Liver (tissue), 9 donors: ENCODE data around the gene TAF8. TPM values are rescaled to one million over a fixed set of nuclear protein-coding genes. Genes with fewer than 3 reads are reported as not detected.

Experiments used
- DNase-seq: peaks from one replicate; pipeline ENCODE4 v3.0.0-alpha.2; 2017; ENCODE audit warnings: low spot score
- H3K27ac ChIP-seq, 2 donors: one replicate each; pipeline ENCODE4 v1.7.0; 2013; ENCODE audit warnings: inconsistent platforms in 2 of 2, low read length in 2 of 2, control low read depth in 1 of 2, low read depth in 1 of 2, mild to moderate bottlenecking in 1 of 2
- H3K27me3 ChIP-seq, 4 donors: one replicate each; pipeline versions ENCODE4 v1.6.1 to v1.7.0; 2013; ENCODE audit warnings: low read length in 3 of 4, inconsistent platforms in 1 of 4, mild to moderate bottlenecking in 1 of 4, moderate library complexity in 1 of 4; ENCODE audit not compliant: control insufficient read depth in 4 of 4, insufficient read depth in 4 of 4
- H3K36me3 ChIP-seq, 4 donors: one replicate each; pipeline versions ENCODE4 v1.6.1 to v1.7.0; 2013; ENCODE audit warnings: low read length in 3 of 4, mild to moderate bottlenecking in 3 of 4, low read depth in 1 of 4, moderate library complexity in 1 of 4; ENCODE audit not compliant: control insufficient read depth in 4 of 4, insufficient read depth in 3 of 4
- H3K4me1 ChIP-seq, 4 donors: one replicate each; pipeline versions ENCODE4 v1.6.1 to v1.7.0; 2013; ENCODE audit warnings: low read length in 3 of 4, mild to moderate bottlenecking in 3 of 4, moderate library complexity in 1 of 4; ENCODE audit not compliant: control insufficient read depth in 4 of 4, insufficient read depth in 4 of 4
- H3K4me3 ChIP-seq, 3 donors: one replicate each; pipeline versions ENCODE4 v1.6.1 to v1.7.0; 2013; ENCODE audit warnings: low read length in 3 of 3, control low read depth in 1 of 3, low read depth in 1 of 3, mild to moderate bottlenecking in 1 of 3
- H3K9ac ChIP-seq, 2 donors: one replicate each; pipeline ENCODE4 v1.7.0; 2013; ENCODE audit warnings: low read length in 2 of 2, mild to moderate bottlenecking in 2 of 2, moderate library complexity in 2 of 2, control low read depth in 1 of 2, low read depth in 1 of 2
- H3K9me3 ChIP-seq, 4 donors: one replicate each; pipeline versions ENCODE4 v1.6.1 to v1.7.0; 2013; ENCODE audit warnings: low read length in 3 of 4; ENCODE audit not compliant: control insufficient read depth in 4 of 4
- ATF3 ChIP-seq: IDR thresholded peaks from 2 replicates; pipeline ENCODE4 v1.6.1; 2016; ENCODE audit warnings: antibody characterized with exemption
- EGR1 ChIP-seq, 2 donors: IDR thresholded peaks; 2 replicates each; pipeline ENCODE4 v1.6.1; 2016 to 2018; ENCODE audit warnings: antibody characterized with exemption in 2 of 2, low read depth in 2 of 2
- FOXA1 ChIP-seq: IDR thresholded peaks from 2 replicates; pipeline ENCODE4 v1.6.1; 2016; ENCODE audit warnings: antibody characterized with exemption
- FOXA2 ChIP-seq: IDR thresholded peaks from 2 replicates; pipeline ENCODE4 v1.6.1; 2016; ENCODE audit warnings: antibody characterized with exemption
- GABPA ChIP-seq, 2 donors: IDR thresholded peaks in 1 of 2; conservative IDR thresholded peaks in 1 of 2; 2 replicates each; pipeline ENCODE4 v1.6.1; 2016; ENCODE audit warnings: antibody characterized with exemption in 2 of 2, mild to moderate bottlenecking in 1 of 2, moderate library complexity in 1 of 2
- HNF4A ChIP-seq, 2 donors: conservative IDR thresholded peaks; 2 replicates each; pipeline ENCODE4 v1.6.1; 2016; ENCODE audit warnings: antibody characterized with exemption in 2 of 2, mild to moderate bottlenecking in 2 of 2
- HNF4G ChIP-seq: IDR thresholded peaks from 2 replicates; pipeline ENCODE4 v1.6.1; 2016; ENCODE audit warnings: antibody characterized with exemption
- JUND ChIP-seq, 2 donors: IDR thresholded peaks; 2 replicates each; pipeline ENCODE4 v1.6.1; 2016; ENCODE audit warnings: antibody characterized with exemption in 2 of 2
- MAX ChIP-seq: IDR thresholded peaks from 2 replicates; pipeline ENCODE4 v1.6.1; 2016; ENCODE audit warnings: antibody characterized with exemption
- NR2F2 ChIP-seq: IDR thresholded peaks from 2 replicates; pipeline ENCODE4 v1.6.1; 2016; ENCODE audit warnings: antibody characterized with exemption
- RAD21 ChIP-seq, 2 donors: IDR thresholded peaks; 2 replicates each; pipeline ENCODE4 v1.6.1; 2016; ENCODE audit warnings: antibody characterized with exemption in 2 of 2, mild to moderate bottlenecking in 2 of 2
- RXRA ChIP-seq, 2 donors: IDR thresholded peaks; 2 replicates each; pipeline ENCODE4 v1.6.1; 2017 to 2018; ENCODE audit warnings: antibody characterized with exemption in 2 of 2, mild to moderate bottlenecking in 1 of 2
- SP1 ChIP-seq: IDR thresholded peaks from 2 replicates; pipeline ENCODE4 v1.6.1; 2018; ENCODE audit warnings: antibody characterized with exemption, mild to moderate bottlenecking
- TAF1 ChIP-seq: conservative IDR thresholded peaks from 2 replicates; pipeline ENCODE4 v1.6.1; 2016; ENCODE audit warnings: antibody characterized with exemption, mild to moderate bottlenecking
- YY1 ChIP-seq: IDR thresholded peaks from 2 replicates; pipeline ENCODE4 v1.6.1; 2016; ENCODE audit warnings: antibody characterized with exemption, mild to moderate bottlenecking
- WGBS: extraction: QIAGEN DNeasy Blood & Tissue Kit; methylation state at CpG from one replicate; pipeline ENCODE4 v1.1.7; 2013; 5-methylcytosine and 5-hydroxymethylcytosine counted together
- polyA plus RNA-seq, 2 donors: library from polyadenylated mRNA; stranded (reverse) in 1 of 2; unstranded in 1 of 2; fragments of 200-250 nt in 1 of 2; fragments of >200 nt in 1 of 2; fragmentation: Nextera tagmentation in 1 of 2; extraction: Ambion mirVana in 1 of 2; gene quantifications; one replicate each; pipeline versions ENCODE4 v1.2.1 to v1.2.3, GENCODE V29; 2013 to 2015
- total RNA-seq, 2 donors: library from RNA; depleted of rRNA; stranded (reverse); fragments of >200 nt; gene quantifications; one replicate each; pipeline ENCODE4 v1.2.3, GENCODE V29; 2014
- TF ChIP-seq, protein P1 (sequence below): fragments of 150-350 bp; IDR thresholded peaks from 2 replicates; pipeline ENCODE4 v1.5.1; 2017; ENCODE audit warnings: improper control_type of control experiment, low read depth, low read length; ENCODE audit not compliant: missing input control
- TF ChIP-seq, protein P2 (sequence below): IDR thresholded peaks from 2 replicates; pipeline ENCODE4 v1.6.1; 2016; ENCODE audit warnings: antibody characterized with exemption, mild to moderate bottlenecking
- TF ChIP-seq, protein P3 (sequence below): IDR thresholded peaks from 2 replicates; pipeline ENCODE4 v1.6.1; 2016; ENCODE audit warnings: antibody characterized with exemption
- donor health status: healthy.
- donor health status: healthy.
- donor health status: healthy.
- donor health status: healthy.
- donor health status: healthy.

The TAF8 gene
- total and polyA plus RNA-seq, 4 donors: 3.9 to 11.3 (median 7.4) TPM

DNA sequence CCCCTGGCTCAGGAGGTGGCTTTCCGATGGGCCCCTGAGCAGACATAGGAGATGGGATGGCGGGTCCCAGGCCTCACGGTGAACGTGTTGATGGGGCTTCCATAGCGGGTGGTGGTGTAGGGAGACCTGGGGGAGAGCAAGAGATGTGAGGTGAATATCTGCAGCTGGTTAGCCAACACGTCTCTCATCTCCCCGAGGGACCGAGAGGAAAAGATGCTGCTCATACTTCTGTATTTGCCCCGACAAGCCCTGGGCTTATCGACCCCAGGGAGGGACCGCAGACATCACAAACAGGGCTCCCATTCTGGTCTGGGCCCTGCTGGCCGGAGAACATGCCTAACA lies 53.4 kb downstream of the TAF8 start:
- TF ChIP-seq FOXA2 (no peak), ATF3 (no peak), GABPA (IDR thresholded peaks at IDR 0.05 in 1 of 2, conservative IDR thresholded peaks at IDR 0.05 in 1 of 2) (no peak), HNF4A (conservative IDR thresholded peaks at IDR 0.05) (no peak), JUND (IDR thresholded peaks at IDR 0.05) (no peak), YY1 (no peak), EGR1 (IDR thresholded peaks at IDR 0.05; ENCODE audit: low read depth in 2 of 2) (no peak), HNF4G (no peak), SP1 (no peak), RAD21 (IDR thresholded peaks at IDR 0.05) (no peak), RXRA (IDR thresholded peaks at IDR 0.05) (no peak), MAX (no peak), NR2F2 (no peak), FOXA1 (no peak), TAF1 (no peak)
- TF ChIP-seq, protein P1, sequence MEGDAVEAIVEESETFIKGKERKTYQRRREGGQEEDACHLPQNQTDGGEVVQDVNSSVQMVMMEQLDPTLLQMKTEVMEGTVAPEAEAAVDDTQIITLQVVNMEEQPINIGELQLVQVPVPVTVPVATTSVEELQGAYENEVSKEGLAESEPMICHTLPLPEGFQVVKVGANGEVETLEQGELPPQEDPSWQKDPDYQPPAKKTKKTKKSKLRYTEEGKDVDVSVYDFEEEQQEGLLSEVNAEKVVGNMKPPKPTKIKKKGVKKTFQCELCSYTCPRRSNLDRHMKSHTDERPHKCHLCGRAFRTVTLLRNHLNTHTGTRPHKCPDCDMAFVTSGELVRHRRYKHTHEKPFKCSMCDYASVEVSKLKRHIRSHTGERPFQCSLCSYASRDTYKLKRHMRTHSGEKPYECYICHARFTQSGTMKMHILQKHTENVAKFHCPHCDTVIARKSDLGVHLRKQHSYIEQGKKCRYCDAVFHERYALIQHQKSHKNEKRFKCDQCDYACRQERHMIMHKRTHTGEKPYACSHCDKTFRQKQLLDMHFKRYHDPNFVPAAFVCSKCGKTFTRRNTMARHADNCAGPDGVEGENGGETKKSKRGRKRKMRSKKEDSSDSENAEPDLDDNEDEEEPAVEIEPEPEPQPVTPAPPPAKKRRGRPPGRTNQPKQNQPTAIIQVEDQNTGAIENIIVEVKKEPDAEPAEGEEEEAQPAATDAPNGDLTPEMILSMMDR: no peak
- TF ChIP-seq, protein P2, sequence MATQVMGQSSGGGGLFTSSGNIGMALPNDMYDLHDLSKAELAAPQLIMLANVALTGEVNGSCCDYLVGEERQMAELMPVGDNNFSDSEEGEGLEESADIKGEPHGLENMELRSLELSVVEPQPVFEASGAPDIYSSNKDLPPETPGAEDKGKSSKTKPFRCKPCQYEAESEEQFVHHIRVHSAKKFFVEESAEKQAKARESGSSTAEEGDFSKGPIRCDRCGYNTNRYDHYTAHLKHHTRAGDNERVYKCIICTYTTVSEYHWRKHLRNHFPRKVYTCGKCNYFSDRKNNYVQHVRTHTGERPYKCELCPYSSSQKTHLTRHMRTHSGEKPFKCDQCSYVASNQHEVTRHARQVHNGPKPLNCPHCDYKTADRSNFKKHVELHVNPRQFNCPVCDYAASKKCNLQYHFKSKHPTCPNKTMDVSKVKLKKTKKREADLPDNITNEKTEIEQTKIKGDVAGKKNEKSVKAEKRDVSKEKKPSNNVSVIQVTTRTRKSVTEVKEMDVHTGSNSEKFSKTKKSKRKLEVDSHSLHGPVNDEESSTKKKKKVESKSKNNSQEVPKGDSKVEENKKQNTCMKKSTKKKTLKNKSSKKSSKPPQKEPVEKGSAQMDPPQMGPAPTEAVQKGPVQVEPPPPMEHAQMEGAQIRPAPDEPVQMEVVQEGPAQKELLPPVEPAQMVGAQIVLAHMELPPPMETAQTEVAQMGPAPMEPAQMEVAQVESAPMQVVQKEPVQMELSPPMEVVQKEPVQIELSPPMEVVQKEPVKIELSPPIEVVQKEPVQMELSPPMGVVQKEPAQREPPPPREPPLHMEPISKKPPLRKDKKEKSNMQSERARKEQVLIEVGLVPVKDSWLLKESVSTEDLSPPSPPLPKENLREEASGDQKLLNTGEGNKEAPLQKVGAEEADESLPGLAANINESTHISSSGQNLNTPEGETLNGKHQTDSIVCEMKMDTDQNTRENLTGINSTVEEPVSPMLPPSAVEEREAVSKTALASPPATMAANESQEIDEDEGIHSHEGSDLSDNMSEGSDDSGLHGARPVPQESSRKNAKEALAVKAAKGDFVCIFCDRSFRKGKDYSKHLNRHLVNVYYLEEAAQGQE: no peak
- TF ChIP-seq, protein P3, sequence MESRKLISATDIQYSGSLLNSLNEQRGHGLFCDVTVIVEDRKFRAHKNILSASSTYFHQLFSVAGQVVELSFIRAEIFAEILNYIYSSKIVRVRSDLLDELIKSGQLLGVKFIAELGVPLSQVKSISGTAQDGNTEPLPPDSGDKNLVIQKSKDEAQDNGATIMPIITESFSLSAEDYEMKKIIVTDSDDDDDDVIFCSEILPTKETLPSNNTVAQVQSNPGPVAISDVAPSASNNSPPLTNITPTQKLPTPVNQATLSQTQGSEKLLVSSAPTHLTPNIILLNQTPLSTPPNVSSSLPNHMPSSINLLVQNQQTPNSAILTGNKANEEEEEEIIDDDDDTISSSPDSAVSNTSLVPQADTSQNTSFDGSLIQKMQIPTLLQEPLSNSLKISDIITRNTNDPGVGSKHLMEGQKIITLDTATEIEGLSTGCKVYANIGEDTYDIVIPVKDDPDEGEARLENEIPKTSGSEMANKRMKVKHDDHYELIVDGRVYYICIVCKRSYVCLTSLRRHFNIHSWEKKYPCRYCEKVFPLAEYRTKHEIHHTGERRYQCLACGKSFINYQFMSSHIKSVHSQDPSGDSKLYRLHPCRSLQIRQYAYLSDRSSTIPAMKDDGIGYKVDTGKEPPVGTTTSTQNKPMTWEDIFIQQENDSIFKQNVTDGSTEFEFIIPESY: no peak
- Histone ChIP-seq H3K4me3 (no peak overlapping the region), H3K4me1 (peaks cover 0 to 5% (median 2%) of the 10 kb centered on the region in 4 donors), H3K36me3 (no peaks in the 10 kb centered on the region), H3K27me3 (no peaks in the 10 kb centered on the region), H3K27ac (no peak overlapping the region), H3K9me3 (no peaks in the 10 kb centered on the region), H3K9ac (no peak overlapping the region)
- no peak for DNase-seq
- WGBS: 89% methylated on average over 12 of the region's 12 CpGs
